Spleen (tissue), 7 donors: Measurements from ENCODE around the gene WSCD1.

Experiments
- POLR2AphosphoS5 ChIP-seq, 3 donors: sonication (generic); formaldehyde crosslinking; IDR thresholded peaks; one replicate each; pipeline ENCODE4 v1.5.1; 2017; ENCODE audit warnings: antibody characterized with exemption in 3 of 3
- TF ChIP-seq, protein P1 (sequence below), 11 experiments: fragments of 200-600 bp in 7 of 11; fragments of 450-650 bp in 4 of 11; sonication (generic) in 4 of 11; IDR thresholded peaks in 8 of 11; conservative IDR thresholded peaks in 3 of 11; 1 replicate in 7 of 11; 2 replicates in 4 of 11; pipeline versions ENCODE4 v1.4.0 to v1.8.0; 2016 to 2021; ENCODE audit warnings: antibody characterized with exemption in 11 of 11, inconsistent platforms in 4 of 11, mild to moderate bottlenecking in 1 of 11
- donor health status: DM: no; HTN: no; CAD: no; lungs with moderate emphysema.
- donor health status: DM: no; HTN: no; CAD: no.
- donor health status: DM: no; HTN: no; CAD: no.

DNA sequence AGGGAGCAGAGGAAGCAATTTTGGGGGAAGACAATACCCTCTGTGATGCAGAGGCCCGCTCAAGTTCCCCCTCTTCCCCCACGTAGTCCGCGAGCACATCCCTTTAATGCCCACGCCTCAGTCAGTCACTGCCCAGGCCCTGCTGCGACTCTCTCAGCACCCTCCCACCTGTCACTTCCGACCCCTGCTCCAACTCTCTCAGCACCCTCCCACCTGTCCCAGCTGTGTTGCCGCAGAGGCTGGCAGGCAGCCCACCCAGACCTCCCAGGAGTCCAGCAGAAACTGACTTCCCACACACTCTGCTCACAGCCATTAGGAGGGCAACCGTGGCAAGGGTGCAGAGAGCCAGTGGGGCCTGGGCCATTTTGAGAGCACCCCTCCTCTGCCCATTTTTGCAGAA is 92.7 kb downstream of the WSCD1 start:
- TF ChIP-seq, protein P1, sequence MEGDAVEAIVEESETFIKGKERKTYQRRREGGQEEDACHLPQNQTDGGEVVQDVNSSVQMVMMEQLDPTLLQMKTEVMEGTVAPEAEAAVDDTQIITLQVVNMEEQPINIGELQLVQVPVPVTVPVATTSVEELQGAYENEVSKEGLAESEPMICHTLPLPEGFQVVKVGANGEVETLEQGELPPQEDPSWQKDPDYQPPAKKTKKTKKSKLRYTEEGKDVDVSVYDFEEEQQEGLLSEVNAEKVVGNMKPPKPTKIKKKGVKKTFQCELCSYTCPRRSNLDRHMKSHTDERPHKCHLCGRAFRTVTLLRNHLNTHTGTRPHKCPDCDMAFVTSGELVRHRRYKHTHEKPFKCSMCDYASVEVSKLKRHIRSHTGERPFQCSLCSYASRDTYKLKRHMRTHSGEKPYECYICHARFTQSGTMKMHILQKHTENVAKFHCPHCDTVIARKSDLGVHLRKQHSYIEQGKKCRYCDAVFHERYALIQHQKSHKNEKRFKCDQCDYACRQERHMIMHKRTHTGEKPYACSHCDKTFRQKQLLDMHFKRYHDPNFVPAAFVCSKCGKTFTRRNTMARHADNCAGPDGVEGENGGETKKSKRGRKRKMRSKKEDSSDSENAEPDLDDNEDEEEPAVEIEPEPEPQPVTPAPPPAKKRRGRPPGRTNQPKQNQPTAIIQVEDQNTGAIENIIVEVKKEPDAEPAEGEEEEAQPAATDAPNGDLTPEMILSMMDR (IDR thresholded peaks at IDR 0.05 in 8 of 11, conservative IDR thresholded peaks at IDR 0.05 in 3 of 11), result no peak
- no peak for TF ChIP-seq POLR2AphosphoS5 (IDR thresholded peaks at IDR 0.05)
